Amniotic stem cell (primary cell): ENCODE data around the gene RYR3.

Experiments
- DNase-seq: peaks from one replicate; lab custom pipeline; 2025; lab: John Stamatoyannopoulos, UW

RYR3 gene

GRCh38 chr15:33649217-33649933 lies 338.6 kb downstream of the RYR3 start:
- no peak for DNase-seq

GRCh38 chr15:33654860-33655259 lies 344.1 kb downstream of the RYR3 start:
- DNase-seq = no peak

- DNase-seq = no peak
Measured at GRCh38 chr15:33655488-33655887, 344.7 kb downstream of the RYR3 start.

DNA sequence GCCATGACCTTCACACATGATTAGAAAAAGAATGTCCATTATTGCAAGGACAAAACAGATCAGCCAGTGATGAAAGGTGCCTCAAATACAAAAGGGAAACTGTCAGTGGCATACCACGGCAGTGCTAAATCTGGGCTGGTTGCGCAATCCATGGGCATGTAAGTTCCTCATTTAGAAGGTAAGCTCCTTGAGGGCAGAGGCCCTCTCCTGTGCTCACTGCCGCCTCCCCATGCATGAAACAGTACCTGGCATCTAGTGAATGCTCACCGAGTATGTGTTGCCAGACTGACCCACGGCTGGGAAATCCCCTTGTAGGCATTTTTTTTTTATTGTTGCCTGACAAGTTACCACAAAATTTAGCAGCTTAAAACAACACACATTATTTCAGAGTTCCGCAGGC lies 345.4 kb downstream of the RYR3 start:
- no peak for DNase-seq

DNA sequence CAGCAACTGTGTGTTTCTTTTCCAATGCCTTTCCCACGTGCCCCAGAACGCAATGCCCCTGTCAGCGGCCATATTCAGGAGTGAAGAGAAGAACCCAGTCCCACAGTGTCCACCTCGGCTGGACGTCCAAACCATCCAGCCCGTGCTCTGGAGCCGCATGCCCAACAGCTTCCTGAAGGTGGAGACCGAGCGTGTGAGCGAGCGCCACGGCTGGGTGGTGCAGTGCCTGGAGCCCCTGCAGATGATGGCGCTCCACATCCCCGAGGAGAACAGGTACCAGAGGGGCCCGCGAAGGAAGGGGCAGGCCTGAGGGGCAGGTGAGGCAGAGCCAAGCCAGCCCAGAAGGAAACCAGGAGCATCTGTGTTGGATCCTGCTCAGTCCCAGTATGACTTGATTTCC lies 349.4 kb downstream of the RYR3 start:
- no peak for DNase-seq

DNA sequence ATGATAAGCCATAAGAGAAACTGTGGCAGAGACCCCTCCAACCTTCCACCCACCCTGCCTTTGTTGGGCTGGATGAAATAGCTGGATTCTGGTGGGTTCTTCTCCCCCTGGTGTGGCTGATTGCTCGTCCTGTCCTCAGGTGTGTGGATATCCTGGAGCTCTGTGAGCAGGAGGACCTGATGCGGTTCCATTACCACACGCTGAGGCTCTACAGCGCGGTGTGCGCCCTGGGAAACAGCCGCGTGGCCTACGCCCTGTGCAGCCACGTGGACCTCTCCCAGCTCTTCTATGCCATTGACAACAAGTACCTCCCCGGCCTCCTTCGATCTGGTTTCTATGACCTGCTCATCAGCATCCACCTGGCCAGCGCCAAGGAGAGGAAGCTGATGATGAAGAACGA lies 351.2 kb downstream of the RYR3 start:
- no peak for DNase-seq

- no peak for DNase-seq
Measured at GRCh38 chr15:33664947-33665346, 354.2 kb downstream of the RYR3 start.

DNA sequence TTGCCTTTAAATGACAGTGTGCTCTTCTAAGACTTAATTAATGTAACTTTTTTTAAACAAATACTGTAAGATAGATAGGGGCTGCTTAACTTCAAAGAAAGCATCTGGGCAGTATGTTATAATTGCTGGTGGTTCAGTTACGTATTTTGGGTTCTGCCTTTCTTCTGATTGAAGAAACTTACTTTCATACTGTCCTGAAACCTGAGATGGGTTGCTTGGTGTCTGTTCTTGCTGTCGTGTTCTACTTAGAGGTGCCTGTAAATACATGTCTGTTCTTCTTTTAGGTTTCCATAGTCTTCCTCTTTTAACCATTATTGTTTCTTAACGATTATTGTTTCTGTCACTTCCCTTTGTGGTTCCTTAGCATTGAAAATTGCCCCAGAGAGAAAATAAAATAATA lies 359.8 kb downstream of the RYR3 start:
- no peak for DNase-seq

GRCh38 chr15:33671456-33671855 lies 360.7 kb downstream of the RYR3 start:
- no peak for DNase-seq

DNA sequence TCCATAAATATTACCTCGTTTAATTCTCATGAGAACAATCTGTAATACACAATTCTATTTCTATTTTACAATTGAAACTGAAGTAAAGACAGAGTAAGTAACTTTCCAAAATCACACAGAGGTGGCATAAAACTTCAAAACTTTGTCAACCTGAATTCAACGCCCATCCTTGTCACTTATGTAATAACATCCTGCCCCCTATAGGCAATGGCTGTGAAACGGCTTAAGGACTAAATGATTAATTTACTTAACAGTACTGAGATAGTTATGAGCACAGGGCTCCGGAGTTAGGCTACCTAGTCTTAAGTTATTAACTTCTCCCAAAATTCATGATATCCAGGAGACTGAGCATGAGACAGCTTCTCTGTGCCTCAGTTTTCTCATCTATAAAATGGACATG lies 364.5 kb downstream of the RYR3 start:
- no peak for DNase-seq

DNA sequence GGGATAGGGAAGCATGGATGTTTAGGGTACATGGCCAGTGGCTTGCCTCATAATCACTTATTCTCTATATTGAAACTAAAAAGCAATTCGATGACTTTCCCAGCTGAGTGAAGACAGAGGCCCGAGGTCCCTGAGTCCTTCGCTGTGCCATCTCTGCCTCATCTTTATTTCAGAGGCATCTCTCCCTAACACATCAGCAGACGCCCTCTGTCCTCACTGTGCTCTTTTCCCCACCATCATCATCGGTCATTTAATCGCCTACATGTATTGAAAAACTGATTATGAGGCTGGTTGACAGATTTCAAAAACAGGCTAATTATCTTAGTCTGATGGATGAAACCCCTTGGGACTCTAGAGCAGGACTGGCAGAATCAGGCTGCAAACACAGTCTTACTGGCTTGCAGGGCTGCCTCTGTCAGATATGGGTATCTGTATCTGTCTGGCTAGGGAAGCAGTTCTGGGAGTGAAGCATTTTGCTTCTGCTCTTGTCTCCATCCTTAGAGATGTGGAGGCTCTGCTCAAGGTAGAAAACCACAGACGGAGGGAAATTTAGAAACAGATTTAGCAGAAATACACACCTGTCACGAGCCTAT lies 366.6 kb downstream of the RYR3 start:
- DNase-seq = no peak

DNA sequence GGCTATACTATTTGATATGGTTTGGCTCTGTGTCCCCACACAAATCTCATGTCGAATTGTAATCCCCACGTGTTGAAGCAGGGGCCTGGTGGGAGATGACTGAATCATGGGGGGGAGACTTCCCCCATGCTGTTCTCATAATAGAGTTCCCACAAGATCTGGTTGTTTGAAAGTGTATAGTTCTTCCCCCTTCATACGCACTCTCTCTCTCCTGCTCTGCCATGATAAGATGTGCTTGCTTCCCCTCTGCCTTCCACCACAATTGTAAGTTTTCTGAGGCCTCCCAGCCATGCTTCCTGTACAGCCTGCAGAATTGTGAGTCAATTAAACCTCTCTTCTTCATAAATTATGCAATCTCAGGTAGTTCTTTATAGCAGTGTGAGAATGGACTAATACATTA lies 367.4 kb downstream of the RYR3 start:
- DNase-seq = no peak

DNA sequence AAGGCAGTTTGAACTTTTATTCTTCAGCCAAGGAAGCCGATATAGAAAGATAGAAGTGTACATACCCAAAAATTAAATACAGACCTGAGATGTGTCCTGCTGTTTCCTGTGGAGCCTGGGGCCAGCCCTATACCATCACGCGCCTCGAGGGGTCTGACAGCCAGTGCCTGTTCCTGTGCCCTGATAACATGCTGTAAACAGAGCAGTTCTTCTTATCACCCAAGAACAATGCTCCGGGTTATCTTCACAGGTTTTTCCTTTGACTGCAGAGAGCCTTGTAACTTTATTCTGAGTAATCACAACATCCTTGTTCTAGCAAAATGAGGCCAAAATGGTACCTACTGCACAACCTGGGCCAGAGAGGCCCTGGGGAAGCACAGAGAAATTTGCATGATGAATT lies 367.8 kb downstream of the RYR3 start:
- no peak for DNase-seq

- DNase-seq = no peak
Measured at GRCh38 chr15:33679061-33679460, 368.3 kb downstream of the RYR3 start.

GRCh38 chr15:33680336-33680735 lies 369.6 kb downstream of the RYR3 start:
- DNase-seq = no peak

DNA sequence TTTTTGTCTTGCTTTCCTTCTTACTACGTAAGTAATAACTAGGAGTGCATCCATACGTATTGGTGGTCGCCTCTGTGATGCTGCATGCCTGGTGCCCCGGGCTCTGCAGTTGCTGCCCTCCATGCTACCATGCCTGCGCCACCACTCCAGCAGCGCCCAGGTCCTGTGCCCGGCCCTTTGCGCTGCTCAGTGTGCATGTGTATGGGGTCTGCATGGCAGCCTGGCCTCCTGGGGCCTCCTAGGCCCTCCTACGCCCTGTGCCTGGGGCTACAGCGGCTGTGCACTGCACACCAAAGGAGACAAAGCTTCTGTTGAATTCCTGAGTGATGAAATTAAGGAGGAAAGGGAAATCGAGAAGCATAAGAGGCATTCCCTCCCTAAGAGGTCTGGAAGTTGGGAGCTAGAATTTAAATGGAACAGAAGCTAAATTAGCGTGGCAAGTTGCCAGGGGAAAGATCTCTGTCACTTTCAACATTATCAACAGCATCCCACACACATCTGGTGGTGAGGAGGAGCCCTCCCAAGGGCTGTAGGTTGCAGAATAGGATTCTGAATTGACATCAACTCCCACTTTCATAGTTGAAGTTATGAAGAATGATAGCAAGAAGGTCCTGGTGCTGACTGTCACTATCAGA lies 382.5 kb downstream of the RYR3 start:
- no peak for DNase-seq

GRCh38 chr15:33698126-33698525 lies 387.4 kb downstream of the RYR3 start:
- no peak for DNase-seq

DNA sequence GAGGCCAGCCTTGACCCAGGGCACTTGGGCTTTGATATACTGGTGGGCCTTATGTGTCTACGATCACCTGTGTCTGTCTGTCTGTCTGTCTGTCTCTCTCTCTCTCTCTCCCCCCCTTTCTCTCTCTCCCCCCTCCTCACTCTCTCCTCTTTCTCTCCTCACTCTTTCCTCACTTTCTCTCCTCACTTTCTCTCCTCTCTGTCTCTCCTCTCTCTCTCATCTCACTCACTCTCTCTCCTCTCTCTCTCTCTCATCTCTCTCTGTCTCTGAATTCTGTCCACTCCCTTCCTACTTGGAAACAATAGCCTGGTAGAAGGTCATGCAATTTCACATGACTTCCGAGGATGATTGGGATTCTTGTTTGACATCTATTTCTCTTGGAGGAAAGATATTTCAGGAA lies 388.4 kb downstream of the RYR3 start:
- DNase-seq = no peak

DNA sequence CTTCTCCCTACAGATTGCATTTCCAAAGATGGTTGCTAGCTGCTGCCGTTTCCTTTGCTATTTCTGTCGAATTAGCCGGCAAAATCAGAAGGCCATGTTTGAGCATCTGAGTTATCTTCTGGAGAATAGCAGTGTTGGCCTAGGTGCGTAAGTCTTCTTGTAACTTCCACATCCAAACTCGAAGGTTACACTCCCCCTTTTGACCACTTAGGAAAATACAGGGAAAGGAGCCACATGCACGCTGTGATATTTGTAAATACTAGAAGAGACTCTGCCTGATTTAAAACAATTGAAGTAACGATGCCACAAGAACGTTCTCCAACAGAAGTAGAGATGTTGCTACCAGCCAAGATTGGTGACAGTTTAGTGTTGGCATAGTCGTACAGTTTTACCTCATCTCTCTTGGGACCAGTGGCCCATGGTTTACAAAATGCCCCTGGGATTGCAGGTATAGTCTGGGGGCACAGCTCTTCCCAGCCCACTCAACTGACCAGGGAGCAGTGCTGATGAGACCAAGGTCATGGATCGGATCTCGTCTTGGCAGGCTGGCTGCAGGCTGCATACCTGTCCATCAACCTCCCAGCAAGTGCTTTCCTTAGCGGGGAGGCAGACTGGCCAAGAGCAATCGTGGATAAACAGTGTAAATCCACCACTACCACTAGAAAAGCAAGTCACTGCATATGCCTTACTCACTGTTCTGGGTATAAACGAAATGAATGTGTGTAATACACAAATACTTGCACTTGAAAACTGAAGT lies 389.1 kb downstream of the RYR3 start:
- DNase-seq = no peak

DNA sequence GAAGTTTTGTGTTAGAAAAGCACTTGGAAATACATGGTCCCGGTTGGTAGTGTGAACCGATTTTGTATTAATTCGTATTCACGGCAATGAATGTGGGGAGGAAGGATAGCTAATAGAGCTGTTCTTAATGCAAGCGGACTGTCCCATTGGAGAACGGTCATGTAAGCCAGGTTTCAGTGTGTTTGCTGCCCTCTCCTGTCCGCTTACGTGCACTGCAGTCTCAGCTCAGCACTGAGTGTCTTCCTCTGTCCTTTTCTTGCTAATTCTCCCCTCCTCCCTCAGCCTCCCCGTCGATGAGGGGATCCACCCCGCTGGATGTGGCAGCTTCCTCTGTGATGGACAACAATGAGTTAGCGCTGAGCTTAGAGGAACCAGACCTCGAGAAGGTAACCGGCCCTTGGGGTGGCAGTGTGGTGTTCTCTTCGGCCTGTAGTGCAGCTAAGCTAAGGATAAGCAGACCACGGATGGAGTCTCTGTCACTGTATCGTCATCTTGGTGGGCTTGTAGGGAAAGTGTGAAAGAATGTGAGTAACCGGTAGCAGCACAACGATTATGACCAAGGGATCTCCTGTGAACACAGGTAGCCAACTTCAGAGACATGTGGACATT lies 390.0 kb downstream of the RYR3 start:
- DNase-seq = peak; percentile 27

- DNase-seq = no peak
Measured at GRCh38 chr15:33701304-33701696, 390.5 kb downstream of the RYR3 start.

DNA sequence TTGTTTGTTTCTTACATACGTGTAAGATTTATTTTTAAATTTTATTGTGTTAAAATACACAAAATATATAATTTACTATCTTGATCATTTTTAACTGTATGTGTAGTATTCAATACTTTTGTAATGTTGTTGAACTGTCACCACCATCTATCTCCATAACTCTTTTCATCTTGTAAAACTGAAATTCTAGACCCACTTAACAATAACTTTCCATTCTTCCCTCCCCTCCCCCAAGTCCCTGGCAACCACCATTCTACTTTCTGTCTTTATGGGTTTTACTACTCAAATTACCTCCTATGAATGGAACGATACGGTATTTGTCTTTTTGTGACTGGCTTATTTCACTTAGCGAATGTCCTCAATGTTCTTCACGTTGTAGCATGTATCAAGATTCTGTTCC lies 395.4 kb downstream of the RYR3 start:
- no peak for DNase-seq

DNA sequence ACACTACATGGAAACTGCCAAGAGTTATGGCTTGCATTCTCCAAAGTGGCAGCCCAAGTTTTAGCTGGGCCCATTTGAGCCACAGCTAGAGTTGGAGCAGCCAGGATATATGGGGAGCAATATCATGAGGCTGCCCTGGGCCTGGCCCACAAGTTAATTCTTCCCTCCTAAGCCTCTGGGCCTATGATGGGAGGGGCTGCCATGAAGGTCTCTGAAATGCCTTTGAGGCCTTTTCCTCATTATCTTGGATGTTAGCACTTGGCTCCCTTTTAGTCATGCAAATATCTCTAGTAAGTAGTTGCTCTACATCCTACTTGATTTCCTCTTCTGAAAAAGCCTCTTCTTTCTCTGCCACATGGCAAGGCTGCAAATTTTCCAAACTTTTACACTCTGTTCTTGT lies 400.0 kb downstream of the RYR3 start:
- no peak for DNase-seq
